Loucy (cell line): ENCODE measurements around the gene SLC4A8.

Source experiments
- H2AFZ ChIP-seq: fragments of 200-600 bp; sonication (generic); 2 replicates; pipeline ENCODE4 v1.6.0; 2016; ENCODE audit warnings: antibody characterized with exemption, mild to moderate bottlenecking, low read length, moderate library complexity
- H3F3A ChIP-seq: fragments of 200-600 bp; 2 replicates; pipeline ENCODE4 v1.6.0; 2016; ENCODE audit warnings: antibody characterized with exemption, low read depth, mild to moderate bottlenecking
- H3K27me3 ChIP-seq: fragments of 200-600 bp; sonication (generic); 2 replicates; pipeline ENCODE4 v1.6.1; 2014; ENCODE audit warnings: low read length, mild to moderate bottlenecking; ENCODE audit not compliant: insufficient read depth, poor library complexity, severe bottlenecking
- H3K36me3 ChIP-seq: fragments of 200-600 bp; sonication (generic); 2 replicates; pipeline ENCODE4 v1.6.1; 2016; ENCODE audit warnings: low read length; ENCODE audit not compliant: insufficient read depth
- H3K4me1 ChIP-seq: fragments of 200-600 bp; sonication (generic); 2 replicates; pipeline ENCODE4 v1.5.1; 2014; ENCODE audit warnings: low read length, mild to moderate bottlenecking; ENCODE audit not compliant: insufficient read depth, poor library complexity, severe bottlenecking
- H3K4me2 ChIP-seq: fragments of 200-600 bp; sonication (generic); 2 replicates; pipeline ENCODE4 v1.6.0; 2014; ENCODE audit warnings: antibody characterized with exemption, low read length, low read depth, mild to moderate bottlenecking; ENCODE audit not compliant: poor library complexity, severe bottlenecking
- H3K4me3 ChIP-seq: fragments of 200-600 bp; sonication (generic); 2 replicates; pipeline ENCODE4 v1.5.1; 2014; ENCODE audit warnings: low read length, mild to moderate bottlenecking, mixed read lengths; ENCODE audit not compliant: poor library complexity, severe bottlenecking
- H3K79me2 ChIP-seq: fragments of 200-600 bp; sonication (generic); 2 replicates; pipeline ENCODE4 v1.6.1; 2014; ENCODE audit warnings: low read length; ENCODE audit not compliant: insufficient read depth
- H3K9ac ChIP-seq: fragments of 200-600 bp; sonication (generic); 2 replicates; pipeline ENCODE4 v1.6.0; 2014; ENCODE audit warnings: mild to moderate bottlenecking, low read depth, low read length, moderate library complexity; ENCODE audit not compliant: poor library complexity, severe bottlenecking
- H3K9me2 ChIP-seq: fragments of 200-600 bp; sonication (generic); replicated peaks from 2 replicates; pipeline ENCODE4 v1.6.1; 2016; ENCODE audit warnings: low read depth, low read length, mixed read lengths
- H3K9me3 ChIP-seq: fragments of 200-600 bp; sonication (generic); 2 replicates; pipeline ENCODE4 v1.6.1; 2014; ENCODE audit warnings: mild to moderate bottlenecking, antibody characterized with exemption, low read length, low read depth; ENCODE audit not compliant: insufficient read depth
- H4K20me1 ChIP-seq: fragments of 200-600 bp; sonication (generic); 2 replicates; pipeline ENCODE4 v1.6.0; 2014; ENCODE audit warnings: antibody characterized with exemption, low read length, mild to moderate bottlenecking; ENCODE audit not compliant: insufficient read depth, poor library complexity, severe bottlenecking
- EZH2phosphoT487 ChIP-seq: fragments of 200-600 bp; IDR thresholded peaks from 2 replicates; pipeline ENCODE4 v1.6.1; 2018; ENCODE audit warnings: antibody characterized with exemption, mild to moderate bottlenecking, moderate library complexity, borderline replicate concordance
- TF ChIP-seq, protein P1 (sequence below): fragments of 200-600 bp; sonication (generic); conservative IDR thresholded peaks from 2 replicates; pipeline ENCODE4 v1.5.1; 2014; ENCODE audit warnings: mild to moderate bottlenecking, antibody characterized with exemption, low read length

SLC4A8 gene

GRCh38 chr12:51521554-51522276 lies 97.1 kb downstream of the SLC4A8 start:
- H3K9me3 ChIP-seq: no peaks in the 10 kb centered on the region
- H3K9me2 ChIP-seq: no peaks in the 10 kb centered on the region
- peaks cover 9% of the 10 kb centered on the region for H3K4me1 ChIP-seq
- no peaks in the 10 kb centered on the region for H3K79me2 ChIP-seq
- H3K4me3 ChIP-seq: no peak overlapping the region
- no peak overlapping the region for H3K9ac ChIP-seq
- no peaks in the 10 kb centered on the region for H3K36me3 ChIP-seq
- no peaks in the 10 kb centered on the region for H3F3A ChIP-seq
- H4K20me1 ChIP-seq: no peaks in the 10 kb centered on the region
- TF ChIP-seq EZH2phosphoT487: no peak
- TF ChIP-seq, protein P1, sequence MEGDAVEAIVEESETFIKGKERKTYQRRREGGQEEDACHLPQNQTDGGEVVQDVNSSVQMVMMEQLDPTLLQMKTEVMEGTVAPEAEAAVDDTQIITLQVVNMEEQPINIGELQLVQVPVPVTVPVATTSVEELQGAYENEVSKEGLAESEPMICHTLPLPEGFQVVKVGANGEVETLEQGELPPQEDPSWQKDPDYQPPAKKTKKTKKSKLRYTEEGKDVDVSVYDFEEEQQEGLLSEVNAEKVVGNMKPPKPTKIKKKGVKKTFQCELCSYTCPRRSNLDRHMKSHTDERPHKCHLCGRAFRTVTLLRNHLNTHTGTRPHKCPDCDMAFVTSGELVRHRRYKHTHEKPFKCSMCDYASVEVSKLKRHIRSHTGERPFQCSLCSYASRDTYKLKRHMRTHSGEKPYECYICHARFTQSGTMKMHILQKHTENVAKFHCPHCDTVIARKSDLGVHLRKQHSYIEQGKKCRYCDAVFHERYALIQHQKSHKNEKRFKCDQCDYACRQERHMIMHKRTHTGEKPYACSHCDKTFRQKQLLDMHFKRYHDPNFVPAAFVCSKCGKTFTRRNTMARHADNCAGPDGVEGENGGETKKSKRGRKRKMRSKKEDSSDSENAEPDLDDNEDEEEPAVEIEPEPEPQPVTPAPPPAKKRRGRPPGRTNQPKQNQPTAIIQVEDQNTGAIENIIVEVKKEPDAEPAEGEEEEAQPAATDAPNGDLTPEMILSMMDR: peak; percentile 62
- no peak overlapping the region for H2AFZ ChIP-seq
- no peak overlapping the region for H3K4me2 ChIP-seq
- no peaks in the 10 kb centered on the region for H3K27me3 ChIP-seq

- no peaks in the 10 kb centered on the region for H3K9me2 ChIP-seq
- H4K20me1 ChIP-seq: no peaks in the 10 kb centered on the region
- H3K9ac ChIP-seq: no peak overlapping the region
- no peaks in the 10 kb centered on the region for H3K36me3 ChIP-seq
- H3K4me3 ChIP-seq: no peak overlapping the region
- no peaks in the 10 kb centered on the region for H3K9me3 ChIP-seq
- no peaks in the 10 kb centered on the region for H3F3A ChIP-seq
- no peaks in the 10 kb centered on the region for H3K27me3 ChIP-seq
- peaks cover 9% of the 10 kb centered on the region for H3K4me1 ChIP-seq
- TF ChIP-seq, protein P1: no peak
- no peak for TF ChIP-seq EZH2phosphoT487
- no peak overlapping the region for H3K4me2 ChIP-seq
- no peak overlapping the region for H2AFZ ChIP-seq
- H3K79me2 ChIP-seq: no peaks in the 10 kb centered on the region
Observed at GRCh38 chr12:51522696-51523095, 98.1 kb downstream of the SLC4A8 start.

DNA sequence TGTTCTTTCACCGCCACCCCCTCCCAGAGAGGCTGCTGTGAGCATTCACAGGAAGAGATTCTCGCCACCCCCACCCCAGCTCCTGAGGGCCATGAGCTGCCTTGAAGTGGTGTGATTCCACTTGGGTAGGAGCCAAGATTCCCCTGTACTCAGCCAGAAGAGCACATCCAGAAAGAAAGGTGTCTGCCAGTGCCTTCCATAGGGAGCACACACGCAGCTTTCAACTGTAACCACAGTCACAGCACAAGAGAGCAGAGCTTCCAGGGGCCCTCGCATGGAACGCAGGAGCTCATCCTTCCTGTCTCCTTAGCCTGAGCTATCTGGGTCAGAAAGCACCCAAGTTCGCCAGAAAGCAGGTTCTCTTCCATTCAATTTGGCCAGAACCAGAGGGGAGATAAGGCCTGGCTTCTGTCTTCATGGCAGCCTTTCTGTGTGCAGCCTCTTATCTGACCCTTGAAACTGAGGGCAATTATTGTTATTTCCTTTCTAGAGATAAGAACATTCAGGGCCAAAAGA lies 99.8 kb downstream of the SLC4A8 start:
- Histone ChIP-seq H3K4me1 (peaks cover 9% of the 10 kb centered on the region), H3K9me3 (no peaks in the 10 kb centered on the region), H3K4me3 (no peak overlapping the region), H3K79me2 (no peaks in the 10 kb centered on the region), H3K9me2 (no peaks in the 10 kb centered on the region), H3K36me3 (no peaks in the 10 kb centered on the region), H3K9ac (peak overlapping the region; percentile 12), H3F3A (no peaks in the 10 kb centered on the region), H3K27me3 (no peaks in the 10 kb centered on the region), H3K4me2 (no peak overlapping the region), H4K20me1 (no peaks in the 10 kb centered on the region), H2AFZ (peak overlapping the region; percentile 29; the same call in 1 of the 2 replicates)
- TF ChIP-seq, protein P1: no peak
- TF ChIP-seq EZH2phosphoT487: no peak
